Trophoblast cell (in vitro differentiated cells and primary cell): ENCODE measurements around the gene GSK3B.

ENCODE experiments used
- DNase-seq, 2 donors: peaks; one replicate each; pipeline ENCODE4 v3.0.0-alpha.2; 2016
- H2AFZ ChIP-seq: 2 replicates; pipeline ENCODE4 v1.6.1; 2013; ENCODE audit warnings: low read length, moderate library complexity, mild to moderate bottlenecking; ENCODE audit not compliant: insufficient read depth, poor library complexity
- H2AK5ac ChIP-seq: 2 replicates; pipeline ENCODE4 v1.6.1; 2013; ENCODE audit warnings: mild to moderate bottlenecking, low read length
- H2BK120ac ChIP-seq: 2 replicates; pipeline ENCODE4 v1.6.1; 2013; ENCODE audit warnings: low read length, mild to moderate bottlenecking, moderate library complexity; ENCODE audit not compliant: insufficient read depth, poor library complexity
- H2BK12ac ChIP-seq: 2 replicates; pipeline ENCODE4 v1.6.1; 2013; ENCODE audit warnings: mild to moderate bottlenecking, low read length, moderate library complexity
- H2BK5ac ChIP-seq: 2 replicates; pipeline ENCODE4 v1.6.1; 2013; ENCODE audit warnings: low read length, low read depth, moderate library complexity, mild to moderate bottlenecking; ENCODE audit not compliant: poor library complexity
- H3K14ac ChIP-seq: 2 replicates; pipeline ENCODE4 v1.6.1; 2013; ENCODE audit warnings: mild to moderate bottlenecking, low read length
- H3K18ac ChIP-seq: 2 replicates; pipeline ENCODE4 v1.6.1; 2013; ENCODE audit warnings: mild to moderate bottlenecking, low read length
- H3K23ac ChIP-seq: 2 replicates; pipeline ENCODE4 v1.6.1; 2013; ENCODE audit warnings: low read length
- H3K27ac ChIP-seq: 2 replicates; pipeline ENCODE4 v1.5.1; 2013; ENCODE audit warnings: low read depth, mild to moderate bottlenecking, inconsistent platforms, low read length, moderate library complexity
- H3K27me3 ChIP-seq: 2 replicates; pipeline ENCODE4 v1.6.1; 2013; ENCODE audit warnings: inconsistent platforms, mild to moderate bottlenecking, low read length, moderate library complexity; ENCODE audit not compliant: insufficient read depth
- H3K36me3 ChIP-seq, 2 experiments: 1 replicate in 1 of 2; 2 replicates in 1 of 2; pipeline ENCODE4 v1.6.1; 2013; ENCODE audit warnings: low read length in 2 of 2, mild to moderate bottlenecking in 2 of 2, moderate library complexity in 1 of 2; ENCODE audit not compliant: insufficient read depth in 2 of 2, control insufficient read depth in 1 of 2
- H3K4ac ChIP-seq: 2 replicates; pipeline ENCODE4 v1.6.1; 2013; ENCODE audit warnings: low read depth, mild to moderate bottlenecking, low read length, moderate library complexity
- H3K4me1 ChIP-seq, 2 experiments: 1 replicate in 1 of 2; 2 replicates in 1 of 2; pipeline ENCODE4 v1.6.1; 2013; ENCODE audit warnings: low read length in 2 of 2, mild to moderate bottlenecking in 2 of 2, moderate library complexity in 1 of 2; ENCODE audit not compliant: insufficient read depth in 2 of 2, control insufficient read depth in 1 of 2
- H3K4me2 ChIP-seq: 2 replicates; pipeline ENCODE4 v1.6.1; 2013; ENCODE audit warnings: inconsistent platforms, mild to moderate bottlenecking, low read length, moderate library complexity
- H3K4me3 ChIP-seq: 2 replicates; pipeline ENCODE4 v1.5.1; 2013; ENCODE audit warnings: mild to moderate bottlenecking, low read depth, low read length, inconsistent platforms
- H3K79me1 ChIP-seq: one replicate; pipeline ENCODE4 v1.6.1; 2013; ENCODE audit warnings: low read length
- H3K79me2 ChIP-seq: 2 replicates; pipeline ENCODE4 v1.6.1; 2013; ENCODE audit warnings: low read length, mild to moderate bottlenecking; ENCODE audit not compliant: control insufficient read depth, insufficient read depth, poor library complexity
- H3K9ac ChIP-seq: 2 replicates; pipeline ENCODE4 v1.6.1; 2013; ENCODE audit warnings: mild to moderate bottlenecking, low read length
- H3K9me3 ChIP-seq: 2 replicates; pipeline ENCODE4 v1.6.1; 2013; ENCODE audit warnings: low read depth, mild to moderate bottlenecking, control low read depth, inconsistent platforms, low read length; ENCODE audit not compliant: insufficient read depth
- H4K12ac ChIP-seq: 2 replicates; pipeline ENCODE4 v1.6.1; 2013; ENCODE audit warnings: low read depth, mild to moderate bottlenecking, low read length, moderate library complexity
- H4K8ac ChIP-seq: 2 replicates; pipeline ENCODE4 v1.6.1; 2013; ENCODE audit warnings: low read depth, mild to moderate bottlenecking, low read length, moderate library complexity
- H4K91ac ChIP-seq: one replicate; pipeline ENCODE4 v1.6.1; 2013; ENCODE audit warnings: low read depth, mild to moderate bottlenecking, low read length, moderate library complexity
- WGBS: extraction: QIAGEN DNeasy Blood & Tissue Kit; methylation state at CpG from one replicate; pipeline ENCODE4 v1.1.7; 2013; ENCODE audit warnings: missing lambda C conversion rate; ENCODE audit not compliant: insufficient read length, insufficient coverage; ENCODE audit errors: extremely low coverage; 5-methylcytosine and 5-hydroxymethylcytosine counted together

Gene GSK3B

GRCh38 chr3:119856695-119857094, 237.6 kb downstream of the GSK3B start:
- H3K27me3 ChIP-seq = no peaks in the 10 kb centered on the region
- no peak for DNase-seq
- no peak overlapping the region for H3K14ac ChIP-seq
- H3K36me3 ChIP-seq = peaks cover 0 to 4% of the 10 kb centered on the region in 2 experiments
- H4K12ac ChIP-seq = no peak overlapping the region
- H4K8ac ChIP-seq = no peak overlapping the region
- no peak overlapping the region for H3K9ac ChIP-seq
- H3K4ac ChIP-seq = no peak overlapping the region
- no peak overlapping the region for H2BK12ac ChIP-seq
- no peaks in the 10 kb centered on the region for H3K9me3 ChIP-seq
- H3K18ac ChIP-seq = no peak overlapping the region
- H3K23ac ChIP-seq = no peak overlapping the region
- H2BK5ac ChIP-seq = no peak overlapping the region
- WGBS = no CpG with 5 or more reads among the region's 3 CpGs
- no peaks in the 10 kb centered on the region for H3K79me1 ChIP-seq
- no peak overlapping the region for H2AFZ ChIP-seq
- no peaks in the 10 kb centered on the region for H3K4me1 ChIP-seq
- no peak overlapping the region for H2BK120ac ChIP-seq
- H3K79me2 ChIP-seq = no peaks in the 10 kb centered on the region
- H3K4me3 ChIP-seq = no peak overlapping the region
- no peak overlapping the region for H4K91ac ChIP-seq
- H3K4me2 ChIP-seq = no peak overlapping the region
- H2AK5ac ChIP-seq = no peak overlapping the region
- no peak overlapping the region for H3K27ac ChIP-seq

- Histone ChIP-seq H3K4ac (no peak overlapping the region), H2AK5ac (no peak overlapping the region), H3K9me3 (no peaks in the 10 kb centered on the region), H3K18ac (no peak overlapping the region), H3K4me3 (no peak overlapping the region), H3K79me1 (no peaks in the 10 kb centered on the region), H3K14ac (no peak overlapping the region), H4K8ac (no peak overlapping the region), H3K27ac (no peak overlapping the region), H3K23ac (no peak overlapping the region), H2BK5ac (no peak overlapping the region), H2BK12ac (no peak overlapping the region), H2AFZ (no peak overlapping the region), H3K9ac (no peak overlapping the region), H4K91ac (no peak overlapping the region), H3K4me1 (no peaks in the 10 kb centered on the region), H3K79me2 (no peaks in the 10 kb centered on the region), H3K36me3 (peaks cover 0 to 2% of the 10 kb centered on the region in 2 experiments), H2BK120ac (no peak overlapping the region), H3K4me2 (no peak overlapping the region), H3K27me3 (no peaks in the 10 kb centered on the region), H4K12ac (no peak overlapping the region)
- WGBS = no CpG with 5 or more reads among the region's 2 CpGs
- no peak for DNase-seq
Observed at GRCh38 chr3:119849126-119849525, 245.1 kb downstream of the GSK3B start.

GRCh38 chr3:119841808-119842471, 252.3 kb downstream of the GSK3B start:
- Histone ChIP-seq H3K9ac (no peak overlapping the region), H2AK5ac (no peak overlapping the region), H3K27me3 (no peaks in the 10 kb centered on the region), H3K4me1 (no peaks in the 10 kb centered on the region), H3K79me2 (no peaks in the 10 kb centered on the region), H3K23ac (no peak overlapping the region), H3K4me3 (no peak overlapping the region), H2BK5ac (no peak overlapping the region), H3K4me2 (no peak overlapping the region), H2AFZ (no peak overlapping the region), H3K4ac (no peak overlapping the region), H3K27ac (no peak overlapping the region), H3K79me1 (no peaks in the 10 kb centered on the region), H3K36me3 (peaks cover 4 to 6% of the 10 kb centered on the region in 2 experiments), H2BK12ac (no peak overlapping the region), H3K18ac (no peak overlapping the region), H4K8ac (no peak overlapping the region), H2BK120ac (no peak overlapping the region), H3K14ac (no peak overlapping the region), H4K91ac (no peak overlapping the region), H3K9me3 (no peaks in the 10 kb centered on the region), H4K12ac (no peak overlapping the region)
- WGBS = no CpG with 5 or more reads among the region's 2 CpGs
- no peak for DNase-seq

GRCh38 chr3:119835556-119835955, 258.7 kb downstream of the GSK3B start:
- no peak overlapping the region for H3K27ac ChIP-seq
- H2AFZ ChIP-seq = no peak overlapping the region
- H3K4me3 ChIP-seq = no peak overlapping the region
- H3K9ac ChIP-seq = no peak overlapping the region
- H3K23ac ChIP-seq = no peak overlapping the region
- H2BK5ac ChIP-seq = no peak overlapping the region
- H2BK12ac ChIP-seq = no peak overlapping the region
- H3K18ac ChIP-seq = no peak overlapping the region
- H3K36me3 ChIP-seq = peaks cover 2 to 6% of the 10 kb centered on the region in 2 experiments
- H4K91ac ChIP-seq = no peak overlapping the region
- no peaks in the 10 kb centered on the region for H3K9me3 ChIP-seq
- no peak overlapping the region for H2BK120ac ChIP-seq
- H2AK5ac ChIP-seq = no peak overlapping the region
- no peak overlapping the region for H4K8ac ChIP-seq
- no peak overlapping the region for H3K4ac ChIP-seq
- H4K12ac ChIP-seq = no peak overlapping the region
- H3K27me3 ChIP-seq = no peaks in the 10 kb centered on the region
- no peak overlapping the region for H3K4me2 ChIP-seq
- peaks cover 2 to 5% of the 10 kb centered on the region in 2 experiments for H3K4me1 ChIP-seq
- peaks cover 2% of the 10 kb centered on the region for H3K79me1 ChIP-seq
- DNase-seq = no peak
- H3K14ac ChIP-seq = no peak overlapping the region
- H3K79me2 ChIP-seq = no peaks in the 10 kb centered on the region
